HG02763 (cell line): ENCODE results near the gene AEBP1.

Experiments
- ATAC-seq: cut with Tn5 transposase; IDR thresholded peaks from one replicate; pipeline ENCODE4 v1.9.1; 2021; ENCODE audit warnings: mild to moderate bottlenecking, moderate library complexity; ENCODE audit not compliant: unreplicated experiment

Gene AEBP1

DNA sequence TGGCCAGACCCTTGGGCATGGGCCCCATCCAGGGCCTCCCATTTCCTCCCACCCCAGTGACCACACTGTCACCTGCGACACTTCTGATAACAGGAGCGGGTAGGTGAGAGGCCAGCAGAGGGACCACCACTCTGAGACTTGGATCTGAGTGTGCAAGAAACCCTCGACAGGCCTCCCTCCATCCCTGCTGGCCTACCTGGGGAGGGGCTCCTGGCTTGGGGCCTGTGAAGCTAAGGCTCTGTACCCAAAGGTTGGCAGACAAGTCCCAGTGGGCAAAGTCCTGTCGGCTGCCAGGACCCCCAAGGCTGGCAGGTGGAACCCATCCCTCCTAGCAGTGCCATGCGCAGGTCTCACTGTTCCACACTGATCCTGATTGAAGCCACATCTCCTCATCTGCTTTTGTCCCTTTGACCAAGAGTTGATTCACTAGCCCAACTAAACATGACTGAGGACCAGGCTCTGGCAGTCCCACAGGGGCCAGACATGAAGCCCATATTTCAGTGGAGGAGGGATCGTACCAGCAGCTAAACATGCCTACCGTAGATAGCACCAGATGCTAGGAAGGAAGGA lies 37.6 kb upstream of the AEBP1 start:
- ATAC-seq: no peak

DNA sequence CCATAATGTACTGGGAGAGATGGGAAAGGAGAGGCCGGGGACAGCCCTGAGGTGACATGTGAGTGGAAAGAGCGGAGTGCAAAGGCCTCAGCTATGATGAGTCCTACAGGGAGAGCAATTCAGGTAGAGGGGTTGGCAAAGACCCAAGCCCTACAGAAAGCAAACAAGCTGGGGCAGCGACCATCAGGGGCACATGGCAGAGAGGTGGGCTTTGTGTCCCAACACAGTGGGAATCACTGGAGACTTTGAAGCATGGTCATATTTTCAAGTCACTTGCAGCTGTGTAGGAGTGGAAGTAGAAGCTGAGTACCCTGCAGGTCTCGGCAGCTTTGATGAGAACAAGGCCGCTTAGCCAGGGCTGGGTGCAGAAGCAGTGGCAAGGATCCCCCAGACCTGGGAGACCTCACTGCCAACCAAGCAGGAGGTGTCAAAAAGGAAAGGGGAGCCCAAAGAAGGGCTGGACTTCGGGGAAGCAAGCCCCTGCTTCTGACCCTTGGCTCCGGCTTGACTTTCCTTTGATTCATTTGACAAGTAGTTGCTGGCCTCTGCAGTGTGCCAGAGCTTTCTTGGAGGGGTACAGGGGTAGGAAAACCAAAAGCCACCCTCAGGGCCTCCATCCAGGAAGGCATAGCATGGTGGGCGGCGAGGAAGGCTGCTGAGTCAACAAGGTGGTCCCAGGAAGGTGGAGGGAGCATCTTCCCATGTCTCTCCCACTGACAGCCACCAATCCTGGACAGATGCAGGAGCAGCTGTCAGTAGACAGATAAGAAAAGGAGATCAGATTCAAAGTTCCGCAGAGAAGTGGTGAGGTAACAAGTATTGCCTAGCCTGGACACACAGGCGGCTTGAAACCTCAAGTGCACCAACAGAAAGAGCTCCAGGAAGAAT lies 36.8 kb upstream of the AEBP1 start:
- ATAC-seq: no peak

DNA sequence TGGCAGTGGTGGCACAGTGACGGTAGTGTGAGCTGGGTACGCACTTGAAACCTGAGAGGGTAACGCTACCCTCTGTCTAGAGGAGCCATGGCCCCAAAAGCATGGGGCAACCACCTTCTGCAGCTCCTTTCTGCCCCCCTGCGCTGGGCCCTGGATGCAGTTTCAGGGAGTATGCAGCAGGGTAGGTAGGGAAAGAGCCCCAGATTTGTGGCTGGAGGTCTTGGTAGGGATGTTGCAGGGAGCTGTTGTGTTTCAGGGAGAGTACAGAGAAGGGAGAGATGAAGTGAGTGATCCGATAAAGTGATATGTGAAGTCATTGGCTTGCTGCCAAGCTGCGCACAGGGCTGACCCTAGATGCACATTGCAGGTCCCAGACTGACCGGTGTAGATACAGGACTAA lies 36.1 kb upstream of the AEBP1 start:
- ATAC-seq: no peak

DNA sequence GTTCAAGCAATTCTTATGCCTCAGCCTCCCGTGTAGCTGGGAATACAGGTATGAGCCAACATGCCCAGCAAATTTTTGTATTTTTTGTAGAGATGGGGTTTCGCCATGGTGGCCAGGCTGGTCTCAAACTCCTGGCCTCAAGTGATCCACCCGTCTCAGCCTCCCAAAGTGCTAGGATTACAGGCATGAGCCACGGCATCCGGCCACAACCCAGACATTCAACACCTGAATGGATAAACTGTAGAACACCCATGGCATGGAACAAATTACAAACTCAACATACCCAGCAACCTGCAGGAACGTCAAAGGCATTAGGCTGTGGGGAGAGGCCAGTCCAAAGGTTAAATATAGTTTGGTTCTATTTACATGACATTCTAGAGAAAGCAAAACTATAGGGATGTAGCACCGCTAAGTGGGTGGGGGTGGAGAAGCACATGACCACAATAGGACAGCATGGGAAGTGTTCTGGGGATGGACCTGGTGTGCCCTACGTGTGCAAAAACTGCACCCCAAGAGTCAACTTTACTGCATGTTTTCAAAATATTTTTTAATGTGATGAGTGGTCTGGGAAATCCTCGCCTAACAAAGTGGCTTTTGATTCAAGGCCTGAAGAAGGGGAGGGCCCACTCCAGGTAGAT lies 32.3 kb upstream of the AEBP1 start:
- no peak for ATAC-seq

DNA sequence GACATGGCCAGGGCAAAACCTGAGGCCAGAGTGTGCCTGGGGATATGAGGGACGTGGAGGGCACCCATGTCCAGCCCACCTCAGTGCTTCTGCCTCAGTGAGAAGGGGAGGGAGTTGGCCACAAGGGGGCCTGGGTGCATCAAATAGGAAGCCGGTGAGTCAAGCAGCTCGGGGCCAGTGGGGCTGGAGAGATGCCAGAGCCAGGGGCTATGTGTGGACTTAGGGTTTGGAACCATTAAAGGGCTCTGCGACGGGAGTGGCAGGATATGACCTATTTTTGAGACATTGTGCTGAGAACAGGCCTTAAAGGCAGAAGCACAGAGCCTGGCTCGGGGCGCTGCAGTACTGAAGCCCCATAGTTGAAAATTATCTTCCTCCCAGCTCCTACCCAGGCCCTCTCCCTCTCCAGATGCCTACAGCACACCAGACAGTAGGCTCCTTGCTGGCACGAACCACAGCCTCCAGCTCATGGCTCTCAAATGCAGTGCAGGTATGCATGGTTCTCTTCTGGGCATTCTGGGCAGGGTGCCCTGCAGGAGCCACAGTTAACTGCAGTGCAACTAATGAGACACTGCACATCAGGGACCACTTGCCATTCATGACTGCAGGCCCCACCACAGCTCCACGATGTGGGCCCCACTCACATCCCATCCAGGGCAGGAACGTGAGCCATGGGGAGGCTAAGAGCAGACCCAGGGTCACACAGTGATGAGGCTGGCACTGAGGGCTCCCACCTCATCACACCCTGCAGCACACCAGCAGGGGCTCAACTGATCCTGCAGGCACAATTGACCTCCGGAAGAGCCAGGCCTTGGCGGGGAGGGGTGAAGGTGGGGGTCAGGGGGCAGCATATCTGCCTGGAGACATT lies 31.5 kb upstream of the AEBP1 start:
- no peak for ATAC-seq

DNA sequence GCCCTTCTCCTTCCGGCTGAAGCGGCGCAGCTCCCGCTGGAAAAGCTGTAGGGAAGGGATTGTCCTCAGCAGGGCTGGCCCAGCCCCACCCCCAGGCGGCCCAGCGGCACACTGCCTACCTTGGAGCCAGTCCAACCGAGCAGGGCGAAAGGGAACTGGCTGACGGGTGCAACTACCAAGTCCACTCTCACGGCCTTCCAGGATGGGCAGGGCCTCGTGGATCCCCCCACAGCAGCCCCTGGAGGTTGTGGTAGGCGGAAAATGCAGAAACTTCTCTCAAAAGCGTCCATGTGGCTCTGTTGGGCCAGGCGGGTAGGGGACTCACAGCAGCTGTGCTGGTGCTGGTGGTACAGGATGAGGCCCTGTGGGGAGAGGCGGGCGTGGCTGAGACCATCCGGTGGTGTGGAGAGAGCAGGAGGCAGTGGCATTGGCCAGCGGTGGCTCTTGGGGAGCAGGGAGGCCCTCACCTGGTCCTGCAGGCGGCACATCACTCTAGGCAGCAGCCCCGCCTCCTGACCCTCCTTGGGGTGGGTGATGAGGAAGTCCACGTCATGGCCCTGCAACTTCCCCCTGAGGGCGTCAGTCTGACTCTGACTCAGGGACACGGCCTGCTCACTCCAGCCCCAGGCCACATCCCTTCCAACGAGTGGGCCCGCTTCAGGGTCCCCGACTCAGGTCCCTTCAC lies 30.3 kb upstream of the AEBP1 start:
- ATAC-seq: no peak

DNA sequence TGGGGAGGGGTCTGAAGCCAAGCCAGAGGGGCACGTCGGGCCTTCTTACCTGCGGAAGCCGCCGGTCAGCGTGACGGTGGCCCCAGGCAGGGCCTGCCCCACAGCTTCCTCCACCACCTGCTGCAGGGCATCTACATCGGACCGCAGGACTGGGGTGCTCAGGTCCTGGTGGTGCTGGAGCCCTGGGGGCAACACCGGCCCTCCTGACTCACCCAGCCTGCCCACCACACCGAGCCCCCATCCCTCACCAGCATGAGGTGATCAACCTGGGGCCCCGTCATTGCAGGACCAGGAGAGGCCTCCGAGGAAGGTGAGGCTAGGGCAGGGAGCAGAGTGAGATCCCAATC lies 29.8 kb upstream of the AEBP1 start:
- no peak for ATAC-seq

DNA sequence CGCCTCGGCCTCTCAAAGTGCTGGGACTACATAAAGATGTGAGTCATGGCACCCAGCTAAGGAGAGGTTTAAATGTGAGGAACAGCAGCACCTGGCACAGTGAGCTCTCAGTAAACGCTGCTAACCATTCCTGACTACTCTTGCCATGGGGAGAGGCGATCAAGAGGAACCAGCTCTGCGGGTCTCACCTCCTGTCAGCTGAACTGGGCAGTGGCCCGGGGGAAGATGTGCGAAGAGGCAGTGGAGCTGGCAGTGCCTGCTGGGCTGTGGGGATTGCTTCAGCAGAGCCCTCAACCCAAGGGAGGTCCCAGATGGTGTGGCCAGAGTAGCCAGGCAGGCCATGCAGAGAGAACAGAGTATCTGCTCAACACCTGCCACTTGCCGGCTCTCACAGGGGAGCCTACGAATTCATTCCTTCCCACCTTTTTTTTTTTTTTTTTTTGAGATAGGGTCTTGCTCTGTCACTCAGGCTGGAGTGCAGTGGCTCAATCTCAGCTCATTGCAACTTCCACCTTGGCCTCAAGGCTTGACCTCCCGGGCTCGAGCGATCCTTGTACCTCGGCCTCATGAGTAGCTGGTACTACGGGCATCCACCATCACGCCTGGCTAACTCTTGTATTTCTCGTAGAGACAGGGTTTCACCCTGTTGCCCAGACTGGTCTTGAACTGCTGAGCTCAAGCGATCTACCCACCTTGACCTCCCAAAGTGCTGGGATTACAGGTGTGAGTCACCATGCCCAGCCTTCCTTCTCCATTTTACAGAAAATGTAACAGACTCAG lies 28.7 kb upstream of the AEBP1 start:
- ATAC-seq: no peak

DNA sequence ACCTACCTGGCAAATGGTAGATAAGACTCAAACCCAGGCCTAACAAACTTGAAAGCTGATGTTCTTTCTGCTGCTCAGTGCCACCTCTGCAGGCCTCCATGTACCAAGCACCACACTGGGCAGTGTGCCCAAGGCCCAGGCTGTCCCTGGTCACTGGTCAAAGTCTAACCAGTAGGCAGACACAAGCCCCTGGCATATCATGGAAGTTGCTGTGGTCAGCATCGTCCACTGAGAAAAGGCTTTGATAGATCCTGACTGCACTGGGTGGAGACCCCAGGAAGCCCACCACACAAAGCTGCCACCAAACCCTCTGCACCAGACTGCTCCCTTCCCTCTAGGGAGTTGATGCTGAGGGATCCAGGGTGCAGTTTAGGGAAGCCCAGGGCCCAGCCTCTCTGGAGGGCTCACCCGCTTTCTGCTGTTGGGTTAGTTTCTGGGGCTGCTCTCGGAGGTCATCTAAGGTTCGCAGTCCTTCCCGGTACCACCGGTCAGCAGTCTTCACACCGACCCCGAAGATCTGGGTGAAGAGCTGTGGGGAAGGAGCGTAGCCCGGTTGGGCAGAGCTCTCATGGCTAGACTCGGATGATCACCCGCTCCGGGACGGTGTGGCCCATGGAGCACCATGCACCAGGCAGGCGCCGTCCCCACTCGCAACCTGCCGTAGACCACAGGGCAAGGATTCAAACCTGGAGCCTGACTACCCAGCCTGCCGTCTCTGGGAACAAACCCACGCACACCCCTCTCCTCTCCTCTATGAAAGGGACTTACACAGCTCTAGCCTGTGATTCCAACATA lies 27.8 kb upstream of the AEBP1 start:
- no peak for ATAC-seq

DNA sequence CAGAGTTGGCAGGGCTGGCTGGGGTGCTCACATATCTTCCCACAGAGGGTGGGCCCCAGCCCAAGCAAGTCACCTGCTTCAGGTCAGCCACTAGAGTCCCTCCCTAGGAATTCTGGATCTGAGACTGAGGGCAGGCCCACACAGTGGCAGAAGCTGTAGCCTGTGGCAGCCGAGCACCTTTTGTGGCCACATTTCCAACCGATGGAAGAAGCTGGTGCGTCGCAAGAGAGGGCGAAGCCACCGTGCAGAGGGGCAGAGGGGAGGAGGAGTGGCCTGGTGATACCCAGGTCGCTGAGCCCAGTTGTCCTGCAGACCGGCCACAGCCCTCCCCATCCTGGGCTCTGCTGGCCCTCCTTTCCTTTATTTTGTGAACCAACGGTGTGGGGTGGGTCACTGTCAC lies 27.1 kb upstream of the AEBP1 start:
- ATAC-seq: no peak

DNA sequence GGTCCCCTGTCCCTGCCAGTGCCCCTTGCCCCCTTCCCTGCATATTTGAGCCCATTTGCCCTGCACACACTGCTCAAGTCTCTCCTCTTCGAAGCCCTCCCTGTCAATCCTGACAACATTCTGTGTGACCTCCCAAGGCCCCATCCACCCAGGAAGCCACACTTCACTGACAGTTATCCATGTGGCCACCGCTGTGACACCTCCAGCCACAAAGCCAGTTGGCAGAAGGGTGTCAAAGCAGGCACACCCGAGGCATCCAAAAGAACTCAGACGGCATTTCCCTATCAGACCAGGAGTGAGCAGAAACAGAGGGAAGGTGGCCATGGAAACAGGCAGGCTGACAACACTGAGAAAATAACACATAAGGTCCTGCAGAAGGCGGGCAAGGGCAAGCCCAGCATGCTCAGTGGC lies 26.5 kb upstream of the AEBP1 start:
- ATAC-seq: no peak

DNA sequence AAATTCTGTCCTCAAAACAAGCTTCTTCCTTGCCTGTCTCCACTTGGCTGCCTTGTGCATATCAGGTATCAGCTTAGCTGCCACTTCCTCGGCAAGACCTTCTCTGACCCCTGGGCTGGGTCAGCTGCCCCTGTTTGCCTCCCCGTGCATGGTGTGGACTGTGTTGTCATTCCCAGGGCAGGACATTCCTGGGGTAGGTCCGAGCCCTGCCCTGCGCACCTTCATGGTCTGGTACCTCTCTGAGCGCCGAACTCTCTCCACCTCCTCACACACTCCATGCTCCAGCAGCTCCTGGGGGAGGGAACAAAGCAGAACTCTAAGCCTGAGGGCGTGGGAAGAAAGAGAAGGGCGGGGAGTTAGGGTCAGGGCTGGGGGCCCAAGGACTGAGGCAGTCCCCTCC lies 25.6 kb upstream of the AEBP1 start:
- ATAC-seq: no peak

DNA sequence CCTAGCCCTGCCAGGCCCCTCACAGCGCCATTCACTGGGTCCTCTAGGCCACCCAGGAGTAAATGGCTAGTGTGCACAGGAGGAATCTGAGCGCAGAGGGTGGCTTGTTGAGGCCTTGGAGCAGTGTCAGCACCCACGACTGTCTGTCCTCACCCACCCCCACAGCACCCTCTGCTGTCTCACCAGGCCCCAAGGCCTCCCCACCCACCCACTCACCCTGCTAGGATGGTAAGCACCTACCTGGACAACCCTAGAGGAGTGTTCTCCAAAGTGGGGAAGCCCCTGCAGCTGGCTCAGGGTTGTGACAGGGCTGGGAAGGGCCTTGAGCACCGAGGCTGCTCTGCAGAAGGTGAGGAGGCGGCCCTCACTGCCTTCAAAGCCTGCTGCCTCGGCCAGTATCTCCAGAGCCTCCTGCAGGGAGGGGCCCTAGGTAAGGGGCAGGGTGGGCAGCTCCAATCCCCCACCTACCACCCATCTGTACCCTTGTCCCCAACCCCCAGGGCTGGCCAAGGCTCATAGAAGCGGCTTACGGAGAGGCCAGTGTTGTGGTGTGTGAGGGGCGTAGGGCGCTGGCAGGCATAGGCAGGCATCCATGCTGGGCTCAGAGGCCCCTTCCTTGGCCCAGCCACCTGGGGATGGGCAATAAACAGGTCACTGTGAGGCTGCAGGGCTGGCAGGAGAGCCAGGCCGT lies 24.7 kb upstream of the AEBP1 start:
- no peak for ATAC-seq

DNA sequence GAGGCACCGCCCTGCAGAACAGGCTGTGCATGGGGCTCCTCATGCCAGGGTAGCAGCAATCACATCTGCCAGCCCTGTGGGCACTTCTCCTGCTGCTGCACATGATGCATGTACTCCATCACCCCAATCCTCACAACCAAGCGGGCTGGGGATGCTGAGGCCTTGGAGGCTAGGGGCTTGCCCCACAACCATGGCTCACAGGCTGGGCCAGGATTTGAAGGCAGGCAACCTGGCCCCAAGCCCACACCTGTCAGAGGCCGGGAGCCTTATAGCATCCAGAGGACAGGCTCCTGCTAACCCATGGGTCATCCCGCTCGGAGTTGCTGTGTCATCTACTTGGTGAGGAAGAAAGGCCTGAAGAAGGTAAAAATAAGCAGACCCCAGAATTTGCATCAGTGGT lies 24.0 kb upstream of the AEBP1 start:
- no peak for ATAC-seq

DNA sequence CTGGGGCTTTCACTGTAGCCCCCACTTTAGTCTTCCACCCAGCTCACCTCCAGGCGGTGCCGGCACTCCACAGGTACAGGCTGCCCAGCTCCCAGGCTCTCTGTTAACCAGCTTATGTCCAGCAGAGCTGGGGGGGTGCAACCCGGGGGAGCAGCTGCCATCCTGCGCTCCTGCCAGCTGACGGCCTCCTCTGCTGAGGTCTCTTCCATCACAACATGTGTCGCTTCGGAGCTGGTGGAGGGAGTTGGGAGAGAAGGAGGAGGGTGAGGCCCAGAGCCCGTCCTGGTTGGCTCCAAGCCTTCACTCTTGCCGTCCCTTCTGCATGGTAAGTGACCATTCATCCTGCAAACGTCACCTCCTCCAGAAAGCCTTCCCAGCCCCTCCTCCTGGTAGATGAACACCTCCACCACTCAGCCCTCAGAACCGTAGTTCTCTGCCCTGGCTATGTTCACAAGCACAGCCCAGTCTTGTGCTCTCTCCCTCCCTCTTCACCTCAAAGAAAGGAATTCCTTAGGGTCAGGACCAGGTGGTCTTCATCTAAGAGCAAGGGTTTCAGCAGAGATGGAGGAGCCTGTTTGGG lies 23.4 kb upstream of the AEBP1 start:
- no peak for ATAC-seq

DNA sequence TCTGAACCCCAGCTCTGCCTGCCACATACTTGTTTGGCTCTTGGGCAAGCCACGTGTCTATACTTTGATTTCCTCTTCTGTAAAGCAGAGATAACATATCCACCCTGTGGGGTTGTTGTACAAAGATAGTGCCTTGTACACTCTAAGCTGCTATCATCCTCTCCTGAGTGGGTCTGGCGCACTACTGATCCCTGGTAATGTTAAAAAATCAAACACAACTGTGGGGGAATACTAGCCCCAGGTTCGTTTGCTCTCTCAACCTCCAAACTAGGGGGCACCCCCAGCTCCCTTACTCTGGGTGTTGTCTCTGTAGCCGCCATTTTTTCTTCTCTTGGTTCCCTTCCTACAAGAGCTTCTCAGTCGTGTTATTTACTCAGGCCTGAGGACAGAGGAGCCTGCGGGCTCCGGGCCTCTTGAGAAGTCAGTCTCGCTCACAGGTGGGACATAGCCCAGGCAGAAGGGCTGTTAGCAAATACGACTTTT lies 22.8 kb upstream of the AEBP1 start:
- no peak for ATAC-seq

DNA sequence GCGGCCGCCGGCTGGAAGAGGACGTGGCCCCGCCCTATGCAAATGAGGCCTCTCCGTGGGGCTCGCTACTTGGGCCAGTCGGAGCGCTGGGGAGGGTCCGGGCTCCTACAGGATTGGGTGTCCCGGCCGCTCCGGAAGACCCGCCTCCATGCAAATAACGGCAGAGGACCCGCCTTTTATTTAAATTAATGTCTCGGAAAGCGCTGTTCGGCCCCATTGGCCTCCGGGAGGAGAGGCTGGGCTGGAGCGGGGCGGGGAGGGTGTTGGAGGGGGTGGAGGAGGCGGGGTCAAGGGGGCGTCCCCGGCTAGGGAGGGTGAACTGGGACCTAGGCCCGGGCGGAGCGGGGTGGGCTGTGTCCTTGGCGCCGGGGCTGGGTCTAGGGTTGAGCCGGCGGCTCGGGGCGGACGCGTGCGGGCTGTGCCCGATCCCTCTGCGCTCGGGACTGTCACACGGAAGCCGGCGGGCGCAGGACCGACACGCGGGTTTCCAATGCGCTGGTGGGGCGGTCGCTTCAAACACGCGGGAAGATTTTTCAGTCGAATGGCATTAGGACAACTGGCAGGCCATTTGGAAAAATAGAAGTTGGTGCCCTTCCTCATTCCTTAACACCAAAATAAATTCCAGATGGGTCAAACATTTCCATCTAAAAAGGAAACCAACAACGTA lies 21.5 kb upstream of the AEBP1 start:
- peak; percentile 90 for ATAC-seq

DNA sequence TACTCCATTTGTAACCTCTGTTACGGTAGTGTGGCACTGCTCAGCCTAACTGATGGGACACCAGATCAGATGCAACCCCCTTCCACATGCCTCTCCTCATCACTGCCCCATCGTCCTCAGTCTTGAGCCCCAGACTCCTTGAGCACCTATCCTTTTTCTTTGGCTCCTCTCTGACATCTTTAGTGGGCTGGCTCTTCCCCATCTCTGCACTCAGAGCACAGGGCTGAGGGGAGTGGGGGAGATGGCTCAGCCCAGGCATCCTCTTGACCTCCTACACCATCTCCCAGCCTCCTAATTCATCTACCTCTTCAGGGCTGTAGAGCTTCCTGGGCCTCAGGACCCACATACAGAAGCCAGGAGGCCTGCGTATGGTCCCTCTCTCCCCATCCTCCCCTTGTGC lies 20.3 kb upstream of the AEBP1 start:
- no peak for ATAC-seq
